Fibroblast of pulmonary artery (primary cell): ENCODE data around the gene ZFR2.

Source experiments
- DNase-seq: peaks from one replicate; pipeline ENCODE4 v3.0.0-alpha.2; 2010; ENCODE audit warnings: low read depth
- H3K4me3 ChIP-seq: replicated peaks from 2 replicates; pipeline ENCODE4 v1.5.1; 2011; ENCODE audit warnings: low read depth, mild to moderate bottlenecking, control low read depth, low read length, moderate library complexity
- CTCF ChIP-seq: IDR thresholded peaks from 2 replicates; pipeline ENCODE4 v1.5.1; 2011; ENCODE audit warnings: mild to moderate bottlenecking, control low read depth, low read length, inconsistent platforms; ENCODE audit errors: missing control alignments

The ZFR2 gene

DNA sequence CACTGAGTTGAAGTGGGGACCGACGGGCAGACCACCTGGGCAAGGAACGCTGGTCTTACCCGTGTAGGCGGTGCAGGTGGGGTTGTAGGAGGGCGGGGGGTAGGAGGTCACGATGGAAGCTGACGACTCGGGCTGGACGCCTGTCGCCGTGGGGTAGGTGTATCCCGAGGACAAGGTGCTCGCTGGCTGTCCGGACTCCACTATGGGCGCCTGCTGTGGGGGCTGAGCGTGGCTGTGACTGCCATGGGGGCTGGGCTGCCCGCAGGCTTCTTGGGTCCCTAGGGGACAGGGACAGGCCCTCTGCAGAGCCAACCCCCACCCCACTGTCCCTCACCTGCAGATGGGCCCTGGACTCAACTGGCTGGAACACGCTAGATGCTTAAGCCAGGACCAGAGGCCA, 37.2 kb downstream of the ZFR2 start:
- DNase-seq = no peak
- no peak overlapping the region for H3K4me3 ChIP-seq
- TF ChIP-seq CTCF = no peak

DNA sequence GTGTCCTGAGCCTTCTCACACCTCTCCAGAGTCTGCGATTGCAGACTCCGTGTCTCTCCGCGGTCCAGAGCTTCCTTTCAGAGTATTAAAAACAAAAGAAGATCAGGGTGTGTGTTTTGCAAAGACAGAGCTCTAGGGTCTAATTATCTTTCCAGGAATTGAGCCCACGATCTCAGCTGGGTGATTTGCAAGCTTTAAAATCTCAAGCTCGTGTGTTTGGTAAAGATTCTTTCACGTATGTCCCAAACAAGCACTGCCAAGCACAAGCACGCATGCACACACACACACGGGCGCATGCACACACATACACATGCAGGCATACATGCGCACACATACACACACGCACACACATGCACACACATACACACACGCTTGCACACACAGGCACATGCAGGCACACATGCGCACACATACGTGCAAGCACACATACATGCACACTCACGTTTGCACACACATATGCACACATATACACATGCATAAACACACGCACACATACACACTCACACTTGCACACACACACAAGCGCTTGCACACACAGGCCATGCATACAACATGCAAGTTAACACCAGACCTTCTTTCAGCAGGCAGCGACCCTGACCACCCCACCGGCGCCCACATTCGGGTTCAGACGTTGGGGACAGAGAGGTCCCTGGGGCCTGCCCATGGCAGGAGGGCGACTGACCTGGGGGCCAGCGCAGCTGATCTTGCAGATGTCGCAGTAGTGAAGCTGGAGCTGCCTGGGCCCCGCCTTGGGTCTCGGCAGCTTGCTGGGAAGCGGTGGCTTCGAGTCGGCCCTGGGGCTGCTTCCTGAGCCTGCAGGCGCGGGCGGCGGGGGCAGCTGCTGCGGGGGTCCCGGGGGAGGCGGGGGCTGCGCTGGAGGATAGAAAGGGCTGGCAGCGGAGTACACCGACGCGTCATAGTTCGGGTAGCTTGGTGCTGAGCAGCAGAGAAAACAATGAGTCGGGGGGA, 37.9 kb downstream of the ZFR2 start:
- TF ChIP-seq CTCF = no peak
- no peak overlapping the region for H3K4me3 ChIP-seq
- no peak for DNase-seq

GRCh38 chr19:3827306-3827705, 41.5 kb downstream of the ZFR2 start:
- H3K4me3 ChIP-seq = no peak overlapping the region
- no peak for DNase-seq
- TF ChIP-seq CTCF = no peak

GRCh38 chr19:3826163-3826562, 42.7 kb downstream of the ZFR2 start:
- DNase-seq = no peak
- no peak overlapping the region for H3K4me3 ChIP-seq
- TF ChIP-seq CTCF = no peak

- H3K4me3 ChIP-seq = no peak overlapping the region
- no peak for TF ChIP-seq CTCF
- DNase-seq = no peak
These were observed 43.4 kb downstream of the ZFR2 start for GRCh38 chr19:3825286-3825956.

GRCh38 chr19:3823350-3823713, 45.5 kb downstream of the ZFR2 start:
- TF ChIP-seq CTCF = no peak
- no peak for DNase-seq

More at GRCh38 chr19:3823350-3823713, 45.5 kb downstream of the ZFR2 start:
- H3K4me3 ChIP-seq = no peak overlapping the region
